DMS114 treated with DMSO at 0.1 percent for 48 hours (cell line): ENCODE data around the gene PLEKHG3.

Experiments used
- DNase-seq: peaks from one replicate; lab custom pipeline; 2025; ENCODE audit not compliant: unreplicated experiment; lab: John Stamatoyannopoulos, UW

PLEKHG3 gene

DNA sequence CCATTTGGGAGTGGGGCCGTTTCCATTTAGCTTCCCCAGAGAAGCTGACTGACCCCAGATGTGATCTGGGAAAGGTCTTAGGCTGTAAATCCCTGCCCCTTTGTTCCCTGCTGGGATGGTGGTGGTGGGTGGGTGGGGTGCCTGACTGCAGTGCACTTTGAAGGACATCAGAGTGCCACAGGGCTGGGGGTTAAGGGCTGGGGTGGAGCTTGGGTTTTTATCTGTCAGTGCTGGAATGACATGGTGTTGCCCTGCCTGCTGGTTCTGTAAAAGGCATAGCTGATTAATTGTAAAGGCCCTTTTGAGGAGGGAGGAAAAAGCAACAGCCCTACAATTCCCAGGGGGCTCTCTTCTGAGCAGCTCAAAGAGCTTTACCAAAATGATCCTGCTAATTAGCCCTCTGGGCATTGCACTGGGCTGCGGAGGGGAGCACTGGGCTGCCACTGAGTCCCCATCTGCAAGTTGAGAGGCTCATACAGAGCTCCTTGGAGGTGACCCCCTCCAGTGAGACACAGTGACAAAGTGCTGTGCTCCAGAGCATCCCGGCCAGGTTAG is 21.1 kb downstream of the PLEKHG3 start:
- no peak for DNase-seq

DNA sequence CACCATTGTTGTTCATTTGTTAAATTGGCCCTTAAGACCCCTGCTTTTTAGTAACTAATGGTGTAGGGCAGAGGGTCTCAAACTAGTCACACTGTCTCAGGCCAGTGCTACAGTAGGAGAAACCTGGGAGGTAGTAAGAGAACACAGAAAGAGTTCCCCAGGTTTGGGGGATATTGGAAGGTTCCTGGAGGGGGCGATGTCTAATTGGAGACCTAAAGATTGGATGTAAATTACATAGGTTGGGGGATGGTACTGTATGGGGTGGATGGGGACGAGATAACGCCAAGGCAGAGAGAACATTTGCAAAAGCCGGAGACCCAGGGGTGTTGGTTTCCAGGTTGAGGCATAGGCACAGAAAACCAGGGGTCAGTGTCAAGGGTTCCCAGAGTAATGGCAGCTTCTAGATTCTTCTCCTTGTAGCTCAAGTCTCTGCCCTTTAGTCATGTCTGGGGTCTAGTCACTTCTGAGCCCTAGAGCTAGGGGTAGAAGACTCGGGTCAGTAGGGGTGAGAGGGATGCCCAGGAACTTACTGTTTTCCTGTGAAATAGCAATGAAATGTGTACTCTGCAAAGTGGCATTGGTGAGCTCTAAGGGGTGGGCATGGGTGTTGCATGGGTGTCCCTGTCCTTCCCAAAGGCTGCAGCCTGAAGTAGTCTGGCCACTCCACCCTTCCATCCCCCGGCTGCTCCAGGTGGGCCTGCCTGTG is 21.8 kb downstream of the PLEKHG3 start:
- DNase-seq, result no peak

DNA sequence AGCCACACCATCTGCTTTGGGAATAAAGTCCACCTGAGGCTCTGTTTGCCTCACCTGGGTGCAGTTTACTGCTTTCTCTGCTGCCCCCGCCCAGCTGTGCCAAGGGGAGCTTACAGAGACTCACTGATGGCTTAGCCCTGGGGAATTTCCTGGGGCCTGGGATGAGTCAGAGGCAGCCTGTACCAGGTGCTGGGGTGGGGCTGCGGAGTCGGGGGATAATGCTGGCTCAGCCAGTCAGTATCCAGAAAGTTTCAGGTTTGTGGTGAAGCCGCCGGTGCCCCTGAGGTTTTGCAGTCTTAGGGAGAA is 22.3 kb downstream of the PLEKHG3 start:
- DNase-seq, result no peak

DNA sequence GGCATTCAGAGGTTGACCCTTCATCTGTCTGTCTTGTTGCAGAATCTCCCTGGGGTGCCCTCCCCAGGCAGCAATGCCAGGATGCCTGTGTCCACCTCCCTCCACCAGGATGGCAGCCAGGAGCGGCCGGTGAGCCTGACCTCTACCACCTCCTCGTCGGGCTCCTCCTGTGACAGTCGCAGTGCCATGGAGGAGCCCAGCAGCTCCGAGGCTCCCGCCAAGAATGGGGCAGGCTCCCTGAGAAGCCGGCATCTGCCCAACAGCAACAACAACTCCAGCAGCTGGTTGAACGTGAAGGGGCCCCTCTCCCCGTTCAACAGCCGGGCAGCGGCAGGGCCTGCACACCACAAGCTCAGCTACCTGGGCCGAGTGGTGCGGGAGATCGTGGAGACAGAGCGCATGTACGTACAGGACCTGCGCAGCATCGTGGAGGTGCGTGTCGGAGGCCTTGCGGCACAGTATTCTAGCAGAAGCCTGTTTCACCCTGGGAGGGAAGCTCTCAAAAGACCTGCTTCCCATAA is 23.4 kb downstream of the PLEKHG3 start:
- no peak for DNase-seq

DNA sequence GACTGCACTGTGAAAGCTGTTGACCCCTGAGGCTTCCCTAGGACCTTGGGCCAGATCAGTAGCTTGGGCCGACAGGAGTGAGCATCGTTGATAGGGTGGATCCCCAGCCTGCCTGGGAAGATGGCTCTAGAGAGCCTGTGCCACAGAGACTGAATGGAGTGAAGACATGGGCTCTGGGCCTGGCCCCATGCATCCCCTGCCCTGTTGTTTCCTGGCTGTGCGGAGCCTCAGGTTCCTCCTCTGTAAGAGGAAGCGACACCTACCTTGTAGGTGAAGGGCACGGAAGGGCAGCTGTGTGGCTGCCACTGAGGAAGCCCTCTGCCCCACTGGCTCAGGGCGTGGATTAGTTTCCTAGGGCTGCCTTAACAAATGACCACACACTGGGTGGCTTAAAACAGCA is 23.9 kb downstream of the PLEKHG3 start:
- DNase-seq, result no peak

DNA sequence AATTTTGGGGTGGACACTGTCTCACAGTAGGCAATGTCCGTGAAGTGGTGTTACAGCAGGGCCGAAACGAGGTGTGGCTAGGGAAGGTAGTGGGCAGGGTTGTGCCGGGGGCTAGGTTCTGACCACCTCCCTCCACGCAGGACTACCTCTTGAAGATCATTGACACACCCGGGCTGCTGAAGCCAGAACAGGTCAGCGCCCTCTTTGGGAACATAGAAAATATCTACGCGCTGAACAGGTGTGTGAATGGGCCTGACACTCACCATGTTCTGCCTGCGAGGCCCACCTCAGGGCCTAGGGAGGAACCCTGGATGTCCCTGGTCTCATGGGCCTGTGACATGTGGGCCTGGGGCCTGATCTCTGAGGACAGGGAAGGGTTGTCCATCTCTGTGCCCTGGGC is 24.6 kb downstream of the PLEKHG3 start:
- DNase-seq, result no peak

DNA sequence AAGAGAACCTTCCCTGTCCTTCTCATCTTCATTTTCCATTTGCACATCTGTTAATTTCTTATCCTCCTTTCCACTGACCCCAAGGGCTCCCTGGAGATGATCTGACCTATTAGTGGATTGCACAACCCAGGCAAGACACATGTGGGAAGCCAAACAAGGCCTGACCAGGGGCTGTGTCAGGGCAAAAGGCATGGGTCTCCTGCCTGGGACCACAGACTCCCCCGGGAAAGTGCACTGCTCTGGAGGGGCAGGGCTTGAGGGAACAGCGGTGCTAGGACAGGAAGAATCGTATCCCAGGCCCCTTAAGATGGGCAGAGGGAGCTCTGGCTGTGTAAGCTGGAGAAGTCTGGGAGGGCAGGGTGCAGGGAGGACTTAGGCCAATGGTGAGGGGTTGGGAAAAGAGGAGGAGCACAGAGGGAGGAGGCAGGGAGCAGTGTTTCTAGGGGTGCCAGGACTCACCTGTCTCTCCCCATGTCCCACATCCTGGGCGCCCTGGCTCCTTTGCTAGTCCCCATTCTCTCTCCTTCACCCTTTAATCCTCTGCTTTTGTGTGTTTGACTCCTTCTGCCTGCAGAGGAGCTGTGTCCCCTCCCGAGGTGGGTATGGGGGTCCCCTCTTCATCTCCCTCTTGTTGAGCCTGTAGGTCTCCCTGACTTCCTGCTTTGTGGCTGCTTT is 25.3 kb downstream of the PLEKHG3 start:
- no peak for DNase-seq

DNA sequence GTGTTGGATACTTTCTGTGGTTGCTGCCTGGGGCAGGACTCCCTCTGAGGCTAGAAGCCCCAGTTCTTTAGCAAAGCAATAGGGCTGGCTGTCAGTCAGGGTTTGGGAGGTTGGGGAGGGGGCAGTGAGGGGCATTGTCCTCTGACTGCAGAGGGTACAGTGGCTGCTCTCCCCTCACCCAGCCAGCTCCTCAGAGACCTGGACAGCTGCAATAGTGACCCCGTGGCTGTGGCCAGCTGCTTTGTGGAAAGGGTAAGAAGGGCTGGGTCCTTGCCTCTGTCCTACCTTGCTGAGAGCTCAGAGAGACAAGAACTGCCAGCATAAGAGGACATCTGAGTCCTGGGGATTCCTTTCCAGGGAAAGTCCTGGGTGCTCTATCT is 25.8 kb downstream of the PLEKHG3 start:
- no peak for DNase-seq

DNA sequence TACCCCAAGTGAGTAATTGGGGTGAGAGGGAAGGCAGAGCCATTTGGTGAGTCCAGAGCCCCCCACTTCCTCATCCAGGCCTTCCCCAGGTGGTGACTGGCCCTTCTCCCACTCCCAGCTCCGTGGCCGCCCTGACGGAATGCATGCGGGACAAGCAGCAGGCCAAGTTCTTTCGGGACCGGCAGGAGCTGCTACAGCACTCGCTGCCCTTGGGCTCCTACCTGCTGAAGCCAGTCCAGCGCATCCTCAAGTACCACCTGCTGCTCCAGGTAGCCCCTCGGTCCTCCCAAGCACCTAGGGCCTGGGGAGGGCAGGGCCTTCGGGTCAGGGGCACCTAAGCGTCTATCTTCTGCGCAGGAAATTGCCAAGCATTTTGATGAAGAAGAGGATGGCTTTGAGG is 26.5 kb downstream of the PLEKHG3 start:
- DNase-seq, result no peak

DNA sequence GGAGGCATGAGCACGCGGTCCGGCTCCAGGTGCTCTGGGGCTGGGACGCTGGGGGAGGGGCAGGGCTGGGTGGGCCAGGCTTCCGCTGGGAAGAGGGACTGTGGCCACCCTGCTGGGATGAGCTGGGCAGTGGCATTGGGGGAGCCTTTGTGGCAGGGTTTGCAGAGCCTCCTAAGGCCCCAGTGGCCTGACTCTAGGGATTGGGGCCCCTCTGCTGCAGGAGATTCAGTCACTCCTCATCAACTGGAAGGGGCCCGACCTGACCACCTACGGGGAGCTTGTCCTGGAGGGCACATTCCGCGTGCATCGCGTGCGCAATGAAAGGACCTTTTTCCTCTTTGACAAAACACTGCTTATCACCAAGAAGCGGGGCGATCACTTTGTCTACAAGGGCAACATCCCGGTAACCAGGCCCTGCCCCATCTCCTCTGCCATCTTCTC is 26.9 kb downstream of the PLEKHG3 start:
- no peak for DNase-seq

DNA sequence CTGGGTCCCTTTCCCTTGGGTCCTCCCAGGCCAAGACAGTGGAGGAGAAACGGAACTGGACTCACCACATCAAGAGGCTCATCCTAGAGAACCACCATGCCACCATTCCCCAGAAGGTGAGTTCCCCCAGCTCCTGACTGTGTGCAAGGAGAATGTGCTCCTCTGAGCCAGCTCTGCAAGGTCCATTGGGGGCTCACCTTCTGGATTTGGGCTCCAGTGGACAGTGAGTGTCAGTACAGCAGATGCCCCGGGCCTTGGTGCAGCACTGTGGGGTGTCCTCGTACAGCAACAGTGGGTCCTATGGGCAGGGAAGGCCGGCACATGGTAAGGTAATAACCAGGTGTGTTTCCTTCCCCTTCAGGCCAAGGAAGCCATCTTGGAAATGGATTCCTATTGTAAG is 27.8 kb downstream of the PLEKHG3 start:
- no peak for DNase-seq

DNA sequence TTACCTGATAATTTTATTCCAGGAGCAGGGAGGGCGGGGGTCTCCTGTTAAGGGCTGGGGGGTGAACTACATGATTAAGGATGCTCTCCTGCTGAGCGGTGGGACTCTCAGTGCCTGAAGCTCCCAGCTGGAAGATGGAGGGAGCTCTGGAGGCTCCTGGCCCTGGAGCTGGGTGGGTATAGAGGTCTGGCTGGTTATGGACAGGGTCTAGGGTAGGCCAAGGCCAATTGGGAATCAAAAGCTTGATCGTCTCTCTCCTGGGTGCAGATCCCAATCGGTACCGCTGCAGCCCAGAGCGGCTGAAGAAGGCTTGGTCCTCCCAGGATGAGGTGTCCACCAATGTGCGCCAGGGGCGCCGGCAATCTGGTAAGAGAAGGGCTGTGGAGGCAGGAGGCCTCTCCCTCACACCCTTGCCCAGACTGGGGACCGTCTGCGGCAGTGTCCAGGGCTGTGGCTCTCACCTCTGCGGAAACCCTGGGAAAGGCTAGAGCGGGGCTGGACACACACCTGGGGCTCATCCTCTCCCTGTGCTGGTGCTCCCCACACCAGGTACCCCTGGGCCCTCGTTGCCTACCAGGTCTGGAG is 28.4 kb downstream of the PLEKHG3 start:
- DNase-seq, result no peak

DNA sequence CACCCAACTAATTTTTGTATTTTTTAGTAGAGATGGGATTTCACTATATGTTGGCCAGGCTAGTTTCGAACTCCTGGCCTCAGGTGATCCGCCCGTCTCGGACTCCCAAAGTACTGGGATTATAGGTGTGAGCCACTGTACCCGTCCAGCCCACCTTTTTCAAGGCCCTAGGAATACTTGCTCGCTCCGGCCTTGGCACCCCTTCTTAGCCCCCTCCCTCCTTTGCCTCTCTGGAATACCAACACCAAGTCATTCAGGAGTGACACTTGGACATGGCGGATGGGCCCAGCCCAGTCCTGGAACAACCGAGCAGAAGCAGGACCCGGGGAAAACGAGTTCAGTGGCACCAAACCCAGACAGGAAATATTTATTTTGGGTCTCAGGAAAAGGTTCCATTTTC is 29.1 kb downstream of the PLEKHG3 start:
- no peak for DNase-seq

DNA sequence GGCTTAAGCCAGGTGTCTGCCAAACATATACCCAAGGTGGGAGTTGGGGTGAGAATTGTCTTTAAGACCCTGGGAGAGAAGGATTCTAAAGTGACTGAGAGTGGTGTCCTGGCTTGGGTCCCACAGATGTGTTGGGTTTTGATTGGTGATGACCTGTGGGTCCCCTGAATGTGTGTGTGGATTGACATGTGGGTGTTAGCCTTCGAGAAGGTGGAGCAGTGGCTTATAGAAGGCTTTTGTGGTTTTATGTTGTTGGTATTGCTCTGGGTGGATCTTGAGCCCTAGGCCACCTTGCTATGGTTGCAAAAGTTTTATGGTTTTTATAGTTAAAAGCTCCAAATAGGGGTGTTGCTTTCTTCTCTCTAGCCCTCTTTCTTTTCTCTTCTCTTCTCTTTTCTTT is 29.7 kb downstream of the PLEKHG3 start:
- no peak for DNase-seq

DNA sequence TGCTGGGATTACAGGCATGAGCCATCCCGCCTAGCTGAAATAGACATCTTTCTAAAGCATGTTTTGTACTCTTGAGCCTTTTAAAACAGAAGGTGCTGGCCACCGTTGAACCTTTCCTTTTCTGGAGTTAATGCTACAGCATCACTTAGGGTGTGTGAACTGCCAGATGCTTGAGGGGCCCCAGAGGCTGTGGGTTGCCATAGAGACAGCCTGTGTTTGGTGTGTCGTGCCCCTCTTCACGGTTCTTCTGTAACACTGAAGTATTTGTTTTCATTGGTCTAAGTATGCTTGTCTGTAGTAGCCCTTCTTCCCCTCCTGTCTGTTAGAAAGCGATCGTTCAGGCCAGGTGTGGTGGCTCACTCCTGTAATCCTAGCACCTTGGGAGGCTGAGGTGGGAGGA is 30.8 kb downstream of the PLEKHG3 start:
- no peak for DNase-seq

DNA sequence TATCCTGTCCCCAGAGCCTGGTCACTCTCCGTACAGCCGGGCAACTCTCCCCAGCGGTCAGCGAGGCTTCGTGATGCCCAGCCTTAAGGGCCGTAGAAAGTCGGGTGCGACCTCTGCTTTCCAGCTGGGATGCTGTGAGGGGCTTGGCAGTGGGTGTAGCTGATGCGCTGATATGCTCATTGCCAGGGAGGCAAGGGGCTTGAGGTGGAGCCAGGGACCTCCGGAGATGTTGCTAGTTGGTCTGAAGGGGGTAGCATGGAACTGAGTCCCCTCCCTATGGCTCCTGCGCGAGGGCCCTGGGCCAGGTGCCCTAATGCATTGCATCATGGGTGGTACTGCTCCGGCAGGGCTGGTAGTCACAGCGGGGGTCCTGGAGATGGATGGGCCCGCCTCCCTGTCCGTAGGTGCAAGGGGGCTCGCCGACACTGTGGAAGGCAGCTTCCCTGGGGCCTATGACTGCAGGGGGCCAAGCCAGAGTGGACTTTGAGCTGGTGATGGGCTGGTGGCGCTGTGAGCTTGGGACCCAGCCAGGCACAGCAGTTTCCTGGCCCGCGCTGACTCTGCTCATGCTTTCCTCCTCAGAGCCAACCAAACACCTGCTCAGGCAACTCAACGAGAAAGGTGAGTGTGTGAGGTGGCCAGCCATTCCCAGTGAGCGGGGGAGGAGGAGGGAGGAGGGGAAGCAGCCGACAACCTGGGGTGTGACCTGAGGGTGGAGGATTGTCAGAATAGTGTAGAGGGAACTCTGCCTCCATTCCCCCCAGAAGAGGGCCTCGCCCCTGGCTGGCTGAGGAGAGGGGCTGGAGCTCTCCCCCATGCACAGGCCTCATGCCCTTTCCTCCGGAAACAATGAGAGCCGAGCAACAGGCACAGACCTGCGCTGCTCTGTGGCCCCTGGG is 32.3 kb downstream of the PLEKHG3 start:
- no peak for DNase-seq

DNA sequence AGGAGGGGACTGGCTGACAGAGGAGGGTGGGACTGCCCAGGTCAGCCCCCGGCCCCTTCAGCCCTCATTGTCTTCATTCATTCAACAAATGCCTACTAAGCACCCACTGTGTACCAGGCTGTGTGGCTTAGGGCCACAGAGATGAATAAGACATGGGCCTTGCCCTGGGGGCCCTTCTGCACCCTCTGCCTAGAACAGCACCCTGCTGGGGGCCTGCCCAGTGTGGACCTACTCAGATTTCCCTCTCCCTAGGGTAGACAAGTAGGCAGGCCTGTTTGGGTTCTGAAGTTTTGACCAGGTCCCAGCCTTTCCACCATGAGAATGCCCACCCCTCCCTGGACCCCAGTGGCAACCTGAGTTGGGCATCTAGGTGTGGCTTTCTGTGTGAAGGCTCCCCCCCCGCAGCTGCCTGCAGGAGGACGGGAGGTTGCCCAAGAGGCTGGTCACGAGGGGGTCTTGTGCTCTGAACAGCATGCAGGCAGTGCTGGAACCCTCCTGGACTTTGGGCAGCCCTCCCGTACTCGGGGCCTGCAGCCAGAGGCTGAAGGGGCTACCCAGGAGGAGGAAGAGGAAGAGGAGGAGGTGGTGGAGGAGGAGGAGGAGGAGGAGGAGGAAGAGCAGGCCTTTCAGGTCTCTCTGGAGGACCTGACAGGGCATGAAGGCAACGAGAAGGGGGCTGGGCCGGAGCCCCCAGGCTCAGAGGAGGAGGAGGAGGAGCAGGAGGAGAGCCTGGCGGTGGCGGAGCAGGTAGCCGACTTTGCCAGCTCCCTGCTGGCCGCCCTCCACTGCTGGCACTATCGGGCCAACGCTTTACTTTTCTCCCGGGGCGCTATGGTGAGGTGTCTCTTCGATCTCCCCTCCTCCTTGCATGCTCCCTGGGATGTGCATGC is 33.4 kb downstream of the PLEKHG3 start:
- no peak for DNase-seq

DNA sequence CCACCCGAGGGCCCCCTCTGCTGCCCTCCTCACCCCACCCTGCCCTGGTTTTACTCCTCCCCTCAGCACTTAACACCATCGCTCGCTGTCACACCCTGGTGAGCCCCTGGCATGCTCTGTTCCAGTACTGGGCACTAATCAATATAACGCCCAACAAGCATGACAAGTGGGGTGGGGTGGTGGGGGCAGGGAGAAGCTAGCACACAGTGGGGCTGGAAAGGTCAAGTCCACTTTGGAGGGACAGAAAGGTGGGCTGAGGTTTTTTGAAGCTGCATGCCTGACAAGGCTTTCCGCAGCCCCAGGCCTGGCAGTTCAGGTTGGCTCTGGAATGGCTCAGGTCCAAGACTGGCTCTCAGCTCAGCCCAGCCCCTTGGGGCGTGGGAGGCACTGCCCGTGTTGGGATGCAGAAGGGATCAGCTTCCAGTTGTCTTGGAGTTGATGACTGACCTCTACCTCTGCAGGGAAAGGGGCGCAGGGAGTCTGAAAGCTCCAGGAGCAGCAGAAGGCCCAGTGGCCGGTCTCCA is 34.1 kb downstream of the PLEKHG3 start:
- DNase-seq, result no peak

DNA sequence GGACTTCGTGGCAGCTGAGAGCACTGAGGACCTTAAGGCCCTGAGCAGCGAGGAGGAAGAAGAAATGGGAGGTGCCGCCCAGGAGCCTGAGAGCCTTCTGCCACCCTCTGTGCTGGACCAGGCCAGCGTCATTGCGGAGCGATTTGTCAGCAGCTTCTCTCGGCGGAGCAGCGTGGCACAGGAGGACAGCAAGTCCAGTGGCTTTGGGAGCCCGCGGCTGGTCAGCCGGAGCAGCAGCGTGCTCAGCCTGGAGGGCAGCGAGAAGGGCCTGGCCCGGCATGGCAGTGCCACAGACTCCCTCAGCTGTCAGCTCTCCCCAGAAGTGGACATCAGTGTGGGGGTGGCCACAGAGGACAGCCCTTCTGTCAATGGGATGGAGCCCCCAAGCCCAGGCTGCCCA is 37.0 kb downstream of the PLEKHG3 start:
- DNase-seq, result no peak

DNA sequence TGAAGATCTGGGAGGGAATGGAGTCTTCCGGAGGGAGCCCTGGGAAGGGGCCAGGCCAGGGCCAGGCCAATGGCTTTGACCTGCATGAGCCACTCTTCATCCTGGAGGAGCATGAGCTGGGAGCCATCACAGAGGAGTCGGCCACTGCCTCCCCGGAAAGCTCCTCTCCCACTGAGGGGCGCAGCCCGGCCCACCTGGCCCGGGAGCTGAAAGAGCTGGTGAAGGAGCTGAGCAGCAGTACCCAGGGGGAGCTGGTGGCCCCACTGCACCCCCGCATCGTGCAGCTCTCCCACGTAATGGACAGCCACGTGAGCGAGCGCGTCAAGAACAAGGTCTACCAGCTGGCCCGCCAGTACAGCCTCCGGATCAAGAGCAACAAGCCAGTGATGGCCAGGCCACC is 37.7 kb downstream of the PLEKHG3 start:
- no peak for DNase-seq
